HFFc6 (cell line): Measurements from ENCODE around the gene PIK3AP1. TPM values are rescaled to one million over a fixed set of nuclear protein-coding genes. Genes with fewer than 3 reads are reported as not detected.

ENCODE experiments used
- DNase-seq: peaks from one replicate; pipeline ENCODE4 v3.0.0-alpha.2; 2018
- H3K27ac Mint-ChIP-seq: 2 replicates; pipeline ENCODE4 v1.8.0; 2020; ENCODE audit warnings: mild to moderate bottlenecking, mixed read lengths
- H3K27me3 Mint-ChIP-seq: 2 replicates; pipeline ENCODE4 v1.8.0; 2021; ENCODE audit warnings: mild to moderate bottlenecking, moderate library complexity, mixed read lengths; ENCODE audit not compliant: insufficient read depth
- H3K36me3 Mint-ChIP-seq: 2 replicates; pipeline ENCODE4 v1.8.0; 2021; ENCODE audit warnings: low read depth, mixed read lengths
- H3K4me1 Mint-ChIP-seq: 2 replicates; pipeline ENCODE4 v1.8.0; 2020; ENCODE audit warnings: low read depth, mixed read lengths
- H3K4me3 Mint-ChIP-seq: 2 replicates; pipeline ENCODE4 v1.8.0; 2020; ENCODE audit warnings: mild to moderate bottlenecking, moderate library complexity, mixed read lengths
- H3K9me3 Mint-ChIP-seq: 2 replicates; pipeline ENCODE4 v1.8.0; 2020; ENCODE audit warnings: mild to moderate bottlenecking, mixed read lengths
- total RNA-seq, 6 experiments: library from RNA; stranded (reverse); fragmentation: NEBNext Ultra II Directional; extraction: Animal tissue kit (Norgen Biotek cat#: 25700); gene quantifications; 2 replicates in 1 of 6; 3 replicates in 5 of 6; pipeline ENCODE4 v1.2.3, GENCODE V29; 2021
- TF ChIP-seq, protein P1 (sequence below): fragments of 200-600 bp; sonication (generic); IDR thresholded peaks from 2 replicates; pipeline ENCODE4 v1.5.0; 2021; ENCODE audit warnings: antibody characterized with exemption, mild to moderate bottlenecking

PIK3AP1 gene
- total RNA-seq, 6 experiments from 2014 or later: 0.05 TPM; not detected in 3

DNA sequence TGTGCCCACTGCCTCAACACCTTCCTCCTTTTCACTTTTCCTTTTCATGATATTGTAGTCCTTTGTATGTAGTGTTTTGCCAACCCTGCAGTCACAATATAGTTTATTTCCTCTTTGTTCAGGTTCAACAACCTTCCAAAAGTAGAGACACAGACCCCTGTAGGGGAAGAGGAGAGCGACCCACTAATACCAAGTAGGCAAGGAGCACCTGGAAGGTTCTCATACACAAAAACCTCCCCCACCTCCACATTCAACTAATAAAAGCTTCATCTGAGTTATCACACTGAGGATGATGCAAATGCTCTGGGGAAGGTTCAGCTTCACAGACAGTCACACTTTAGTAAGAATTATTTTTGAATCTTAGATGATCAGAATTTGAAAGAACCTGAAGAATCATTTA lies 41.6 kb downstream of the PIK3AP1 start:
- H3K9me3 Mint-ChIP-seq: no peaks in the 10 kb centered on the region; the same call in 1 of the 2 replicates
- no peak overlapping the region for H3K4me3 Mint-ChIP-seq
- peaks cover 21% of the 10 kb centered on the region for H3K27me3 Mint-ChIP-seq
- TF ChIP-seq, protein P1, sequence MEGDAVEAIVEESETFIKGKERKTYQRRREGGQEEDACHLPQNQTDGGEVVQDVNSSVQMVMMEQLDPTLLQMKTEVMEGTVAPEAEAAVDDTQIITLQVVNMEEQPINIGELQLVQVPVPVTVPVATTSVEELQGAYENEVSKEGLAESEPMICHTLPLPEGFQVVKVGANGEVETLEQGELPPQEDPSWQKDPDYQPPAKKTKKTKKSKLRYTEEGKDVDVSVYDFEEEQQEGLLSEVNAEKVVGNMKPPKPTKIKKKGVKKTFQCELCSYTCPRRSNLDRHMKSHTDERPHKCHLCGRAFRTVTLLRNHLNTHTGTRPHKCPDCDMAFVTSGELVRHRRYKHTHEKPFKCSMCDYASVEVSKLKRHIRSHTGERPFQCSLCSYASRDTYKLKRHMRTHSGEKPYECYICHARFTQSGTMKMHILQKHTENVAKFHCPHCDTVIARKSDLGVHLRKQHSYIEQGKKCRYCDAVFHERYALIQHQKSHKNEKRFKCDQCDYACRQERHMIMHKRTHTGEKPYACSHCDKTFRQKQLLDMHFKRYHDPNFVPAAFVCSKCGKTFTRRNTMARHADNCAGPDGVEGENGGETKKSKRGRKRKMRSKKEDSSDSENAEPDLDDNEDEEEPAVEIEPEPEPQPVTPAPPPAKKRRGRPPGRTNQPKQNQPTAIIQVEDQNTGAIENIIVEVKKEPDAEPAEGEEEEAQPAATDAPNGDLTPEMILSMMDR: no peak
- peaks cover 32% of the 10 kb centered on the region for H3K4me1 Mint-ChIP-seq
- no peak overlapping the region for H3K27ac Mint-ChIP-seq
- no peak for DNase-seq
- H3K36me3 Mint-ChIP-seq: peaks cover 10% of the 10 kb centered on the region; the same call in 1 of the 2 replicates

DNA sequence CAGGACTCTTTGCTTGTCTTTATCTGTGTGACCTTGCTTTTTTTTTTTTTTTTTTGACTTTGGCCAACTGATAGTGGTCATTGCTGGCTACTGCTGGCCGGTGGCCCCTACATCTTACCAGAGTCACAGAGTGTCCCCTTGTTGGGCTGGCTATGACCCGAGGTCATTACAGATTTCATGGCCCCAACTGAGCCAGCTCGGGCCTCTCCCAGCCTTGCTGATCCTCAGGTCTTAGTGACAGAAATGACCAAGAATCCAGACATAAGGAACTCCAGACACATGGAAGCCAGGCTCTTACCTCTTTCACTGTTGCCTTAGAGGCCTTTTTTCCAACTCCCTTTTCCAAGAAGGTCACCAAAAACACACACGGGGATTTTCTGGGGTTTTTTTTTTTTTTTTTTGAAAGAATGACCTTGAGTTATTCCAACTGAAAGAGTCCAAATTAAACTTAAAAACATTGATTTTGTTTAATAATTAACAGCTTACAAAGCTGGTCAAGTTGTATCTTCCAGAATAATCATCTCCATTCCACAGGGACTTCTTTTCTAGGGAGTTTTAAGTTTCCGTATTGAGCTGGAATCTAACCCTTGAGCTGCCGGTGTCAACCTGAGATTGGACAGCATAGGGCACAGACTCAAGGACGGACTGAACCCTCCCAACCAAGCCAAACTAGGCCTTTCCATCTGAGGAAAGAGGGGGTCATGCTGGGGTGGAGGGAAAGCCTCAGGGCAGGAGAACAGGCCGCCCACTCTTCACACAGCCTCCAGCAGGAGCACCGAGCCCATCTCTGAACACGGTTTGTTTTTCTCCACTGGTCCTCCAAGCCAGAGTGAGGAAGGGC lies 43.8 kb downstream of the PIK3AP1 start:
- Mint-ChIP-seq H3K36me3 (peaks cover 10% of the 10 kb centered on the region; the same call in 1 of the 2 replicates), H3K9me3 (no peaks in the 10 kb centered on the region; the same call in 1 of the 2 replicates), H3K4me1 (peaks cover 18% of the 10 kb centered on the region), H3K27ac (no peak overlapping the region), H3K4me3 (no peak overlapping the region), H3K27me3 (peaks cover 18% of the 10 kb centered on the region)
- no peak for DNase-seq
- TF ChIP-seq, protein P1: no peak

DNA sequence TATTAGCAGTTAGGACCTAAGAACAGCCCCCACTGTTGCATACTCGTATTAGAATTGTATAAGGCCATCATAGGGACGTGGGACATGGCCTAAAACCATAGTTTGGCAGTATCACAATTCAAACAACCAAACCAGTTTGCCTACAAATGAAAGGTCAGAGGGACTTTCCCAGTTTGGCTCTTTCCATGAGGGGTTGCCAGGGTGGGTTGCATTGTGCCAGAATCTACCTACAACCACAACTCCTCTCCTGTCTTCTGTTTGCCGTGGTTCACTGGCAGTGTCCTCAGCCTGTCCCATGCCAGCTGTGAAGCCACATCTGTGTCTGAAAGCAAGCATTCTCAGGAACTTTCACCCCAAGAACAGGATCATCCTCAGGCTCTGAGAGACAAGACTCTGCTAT lies 44.5 kb downstream of the PIK3AP1 start:
- TF ChIP-seq, protein P1: no peak
- Mint-ChIP-seq H3K27me3 (peaks cover 18% of the 10 kb centered on the region), H3K4me1 (peaks cover 13% of the 10 kb centered on the region), H3K9me3 (no peaks in the 10 kb centered on the region; the same call in 1 of the 2 replicates), H3K4me3 (no peak overlapping the region), H3K36me3 (peaks cover 5% of the 10 kb centered on the region; the same call in 1 of the 2 replicates), H3K27ac (no peak overlapping the region)
- DNase-seq: no peak

DNA sequence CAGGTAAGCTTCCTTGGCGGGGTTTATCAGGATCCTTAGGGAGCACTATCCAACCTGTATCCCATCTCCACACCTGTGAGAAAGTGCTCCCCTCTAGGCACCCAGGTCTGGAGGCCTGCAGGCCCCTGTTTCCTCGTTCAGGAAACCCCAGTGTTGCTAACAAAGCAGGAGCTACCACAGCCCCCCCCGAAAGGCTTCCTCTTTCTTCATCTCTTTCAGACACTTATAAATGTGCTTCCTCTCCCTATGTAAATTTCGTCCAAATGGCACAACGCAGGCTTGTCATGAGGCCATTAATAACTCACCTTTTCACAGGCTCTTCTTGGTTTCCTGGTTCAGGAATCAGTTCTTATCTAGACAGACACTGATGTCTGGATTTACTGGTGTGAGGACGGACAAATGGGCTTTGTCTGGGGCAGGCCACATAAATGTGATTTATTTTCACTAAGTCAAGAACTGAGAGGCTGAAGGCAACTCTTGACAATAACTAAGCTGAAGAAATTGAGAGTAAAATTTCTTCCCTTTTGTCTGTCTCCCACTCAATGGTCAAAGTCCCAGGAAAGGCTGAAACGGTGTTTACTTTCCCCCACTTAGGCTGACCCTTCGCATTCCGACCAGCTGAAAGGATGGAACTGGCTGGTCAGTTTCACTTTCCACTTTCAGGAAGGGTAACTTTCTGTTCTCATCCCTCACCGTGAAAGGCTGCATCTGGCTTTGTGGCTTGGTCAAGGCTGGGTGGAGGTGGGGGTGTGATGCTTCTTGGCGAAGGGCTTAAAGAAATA lies 46.8 kb downstream of the PIK3AP1 start:
- peak overlapping the region; percentile 63; the same call in 1 of the 2 replicates for H3K4me3 Mint-ChIP-seq
- no peaks in the 10 kb centered on the region for H3K36me3 Mint-ChIP-seq
- peaks cover 9% of the 10 kb centered on the region for H3K27me3 Mint-ChIP-seq
- no peak overlapping the region for H3K27ac Mint-ChIP-seq
- H3K9me3 Mint-ChIP-seq: no peaks in the 10 kb centered on the region
- peaks cover 20% of the 10 kb centered on the region for H3K4me1 Mint-ChIP-seq
- no peak for DNase-seq
- TF ChIP-seq, protein P1: no peak

DNA sequence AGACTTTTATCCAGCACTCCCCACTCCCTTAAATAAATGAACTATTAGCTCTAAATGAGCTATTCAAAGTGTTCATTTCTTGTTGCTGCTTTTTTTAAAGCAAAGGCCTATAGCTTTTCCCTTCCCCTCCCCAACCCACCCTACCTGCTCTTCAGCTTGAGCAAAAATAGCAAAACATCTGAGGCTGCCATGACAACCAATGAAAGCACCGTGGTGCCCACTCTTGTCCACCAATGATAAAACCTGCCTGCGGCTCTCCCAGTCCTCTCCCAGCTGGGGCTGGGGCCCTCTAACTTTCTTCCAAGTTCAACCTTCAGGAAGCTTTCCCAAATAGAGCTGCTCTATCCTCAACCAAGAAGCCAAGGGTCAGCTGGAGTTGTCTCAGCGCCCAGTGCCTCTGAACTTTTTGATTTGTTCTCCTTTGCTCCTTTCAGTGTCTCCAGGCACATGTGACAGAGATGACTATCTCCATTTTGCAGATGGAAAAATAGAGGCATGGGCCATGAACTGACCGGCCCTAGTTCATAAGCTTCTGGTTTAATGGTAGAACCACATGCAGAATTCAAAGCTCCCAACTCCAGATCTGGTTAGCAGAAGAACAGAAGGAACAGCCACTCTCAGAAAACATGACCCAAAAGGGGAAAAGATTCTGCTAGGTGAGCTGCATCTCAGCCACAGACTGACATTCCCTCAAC lies 47.7 kb downstream of the PIK3AP1 start:
- peaks cover 9% of the 10 kb centered on the region for H3K27me3 Mint-ChIP-seq
- H3K9me3 Mint-ChIP-seq: no peaks in the 10 kb centered on the region
- peaks cover 20% of the 10 kb centered on the region for H3K4me1 Mint-ChIP-seq
- H3K4me3 Mint-ChIP-seq: no peak overlapping the region
- H3K36me3 Mint-ChIP-seq: no peaks in the 10 kb centered on the region
- H3K27ac Mint-ChIP-seq: no peak overlapping the region
- TF ChIP-seq, protein P1: no peak
- no peak for DNase-seq
